Trophoblast cell (in vitro differentiated cells and primary cell): ENCODE results near the gene TMEM25. TPM values are rescaled to one million over a fixed set of nuclear protein-coding genes. Genes with fewer than 3 reads are reported as not detected.
"Not testable (repeated sequence)": the region's sequence is repeated elsewhere in the genome, so short reads cannot be mapped to it uniquely, and the experiment has no call there.

Experiments used
- DNase-seq, 2 donors: peaks; one replicate each; pipeline ENCODE4 v3.0.0-alpha.2; 2016
- H2AFZ ChIP-seq: 2 replicates; pipeline ENCODE4 v1.6.1; 2013; ENCODE audit warnings: low read length, moderate library complexity, mild to moderate bottlenecking; ENCODE audit not compliant: insufficient read depth, poor library complexity
- H2AK5ac ChIP-seq: 2 replicates; pipeline ENCODE4 v1.6.1; 2013; ENCODE audit warnings: mild to moderate bottlenecking, low read length
- H2BK120ac ChIP-seq: 2 replicates; pipeline ENCODE4 v1.6.1; 2013; ENCODE audit warnings: low read length, mild to moderate bottlenecking, moderate library complexity; ENCODE audit not compliant: insufficient read depth, poor library complexity
- H2BK12ac ChIP-seq: 2 replicates; pipeline ENCODE4 v1.6.1; 2013; ENCODE audit warnings: mild to moderate bottlenecking, low read length, moderate library complexity
- H2BK5ac ChIP-seq: 2 replicates; pipeline ENCODE4 v1.6.1; 2013; ENCODE audit warnings: low read length, low read depth, moderate library complexity, mild to moderate bottlenecking; ENCODE audit not compliant: poor library complexity
- H3K14ac ChIP-seq: 2 replicates; pipeline ENCODE4 v1.6.1; 2013; ENCODE audit warnings: mild to moderate bottlenecking, low read length
- H3K18ac ChIP-seq: 2 replicates; pipeline ENCODE4 v1.6.1; 2013; ENCODE audit warnings: mild to moderate bottlenecking, low read length
- H3K23ac ChIP-seq: 2 replicates; pipeline ENCODE4 v1.6.1; 2013; ENCODE audit warnings: low read length
- H3K27ac ChIP-seq: 2 replicates; pipeline ENCODE4 v1.5.1; 2013; ENCODE audit warnings: low read depth, mild to moderate bottlenecking, inconsistent platforms, low read length, moderate library complexity
- H3K27me3 ChIP-seq: 2 replicates; pipeline ENCODE4 v1.6.1; 2013; ENCODE audit warnings: inconsistent platforms, mild to moderate bottlenecking, low read length, moderate library complexity; ENCODE audit not compliant: insufficient read depth
- H3K36me3 ChIP-seq, 2 experiments: 1 replicate in 1 of 2; 2 replicates in 1 of 2; pipeline ENCODE4 v1.6.1; 2013; ENCODE audit warnings: low read length in 2 of 2, mild to moderate bottlenecking in 2 of 2, moderate library complexity in 1 of 2; ENCODE audit not compliant: insufficient read depth in 2 of 2, control insufficient read depth in 1 of 2
- H3K4ac ChIP-seq: 2 replicates; pipeline ENCODE4 v1.6.1; 2013; ENCODE audit warnings: low read depth, mild to moderate bottlenecking, low read length, moderate library complexity
- H3K4me1 ChIP-seq, 2 experiments: 1 replicate in 1 of 2; 2 replicates in 1 of 2; pipeline ENCODE4 v1.6.1; 2013; ENCODE audit warnings: low read length in 2 of 2, mild to moderate bottlenecking in 2 of 2, moderate library complexity in 1 of 2; ENCODE audit not compliant: insufficient read depth in 2 of 2, control insufficient read depth in 1 of 2
- H3K4me2 ChIP-seq: 2 replicates; pipeline ENCODE4 v1.6.1; 2013; ENCODE audit warnings: inconsistent platforms, mild to moderate bottlenecking, low read length, moderate library complexity
- H3K4me3 ChIP-seq: 2 replicates; pipeline ENCODE4 v1.5.1; 2013; ENCODE audit warnings: mild to moderate bottlenecking, low read depth, low read length, inconsistent platforms
- H3K79me1 ChIP-seq: one replicate; pipeline ENCODE4 v1.6.1; 2013; ENCODE audit warnings: low read length
- H3K79me2 ChIP-seq: 2 replicates; pipeline ENCODE4 v1.6.1; 2013; ENCODE audit warnings: low read length, mild to moderate bottlenecking; ENCODE audit not compliant: control insufficient read depth, insufficient read depth, poor library complexity
- H3K9ac ChIP-seq: 2 replicates; pipeline ENCODE4 v1.6.1; 2013; ENCODE audit warnings: mild to moderate bottlenecking, low read length
- H3K9me3 ChIP-seq: 2 replicates; pipeline ENCODE4 v1.6.1; 2013; ENCODE audit warnings: low read depth, mild to moderate bottlenecking, control low read depth, inconsistent platforms, low read length; ENCODE audit not compliant: insufficient read depth
- H4K12ac ChIP-seq: 2 replicates; pipeline ENCODE4 v1.6.1; 2013; ENCODE audit warnings: low read depth, mild to moderate bottlenecking, low read length, moderate library complexity
- H4K8ac ChIP-seq: 2 replicates; pipeline ENCODE4 v1.6.1; 2013; ENCODE audit warnings: low read depth, mild to moderate bottlenecking, low read length, moderate library complexity
- H4K91ac ChIP-seq: one replicate; pipeline ENCODE4 v1.6.1; 2013; ENCODE audit warnings: low read depth, mild to moderate bottlenecking, low read length, moderate library complexity
- WGBS: extraction: QIAGEN DNeasy Blood & Tissue Kit; methylation state at CpG from one replicate; pipeline ENCODE4 v1.1.7; 2013; ENCODE audit warnings: missing lambda C conversion rate; ENCODE audit not compliant: insufficient read length, insufficient coverage; ENCODE audit errors: extremely low coverage; 5-methylcytosine and 5-hydroxymethylcytosine counted together
- polyA plus RNA-seq: library from polyadenylated mRNA; stranded (reverse); fragments of 200-250 nt; gene quantifications from 2 replicates; pipeline ENCODE4 v1.2.3, GENCODE V29; 2013

TMEM25 gene
- 17.2 and 17.8 TPM in 2 replicates for polyA plus RNA-seq

DNA sequence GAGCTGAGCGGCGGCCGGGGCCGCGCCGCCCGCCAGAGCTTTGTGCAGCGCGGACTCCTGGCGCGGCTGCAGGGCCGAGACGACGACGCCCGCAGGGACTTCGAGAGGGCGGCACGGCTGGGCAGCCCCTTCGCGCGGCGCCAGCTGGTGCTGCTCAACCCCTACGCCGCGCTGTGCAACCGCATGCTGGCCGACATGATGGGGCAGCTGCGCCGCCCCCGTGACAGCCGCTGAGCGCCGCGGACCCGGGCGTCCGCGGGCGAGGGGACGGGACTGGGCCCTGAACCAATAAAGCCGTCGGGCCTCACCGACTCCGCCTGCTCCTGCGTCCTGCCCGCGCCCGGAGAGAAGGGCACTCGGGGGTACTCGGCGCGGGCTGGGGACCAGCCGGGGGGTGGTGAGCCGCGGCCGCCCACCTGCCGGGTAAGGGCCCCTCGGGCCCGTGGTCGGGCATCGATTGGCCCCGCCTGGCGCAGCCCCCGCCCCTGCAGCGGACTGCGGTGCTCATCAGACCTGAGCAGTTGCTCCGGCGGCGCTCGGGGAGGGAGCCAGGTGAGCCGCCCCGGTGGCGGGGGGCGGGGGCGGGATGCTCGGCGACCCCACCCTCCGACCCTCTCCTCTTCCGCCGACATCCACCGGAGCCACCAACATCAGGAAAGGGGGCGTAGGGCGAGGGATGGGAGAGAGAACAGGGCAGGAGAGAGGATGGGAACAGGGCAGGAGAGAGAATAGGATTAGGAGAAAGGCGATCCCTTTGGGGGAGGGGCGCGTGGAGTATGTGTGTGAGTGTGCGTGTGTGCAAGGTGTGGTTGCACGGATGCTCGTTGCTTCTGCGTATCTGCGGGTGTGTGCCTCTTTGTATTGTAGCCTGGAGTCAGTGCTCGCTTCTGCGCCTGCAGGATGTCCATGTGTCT, at the start of gene TMEM25:
Gene TMEM25 (plus strand): TSS at position 510 of the 914 bp plus-strand sequence. CDS start 610 bp downstream, outside the sequence.
- whole genome bisulfite sequencing: no CpG with 5 or more reads among the region's 94 CpGs
- Histone ChIP-seq H3K27ac (peak within 1 kb of the TSS; percentile 38), H3K4me3 (peak within 1 kb of the TSS; percentile 81), H2AK5ac (peak within 1 kb of the TSS; percentile 64), H3K14ac (peak within 1 kb of the TSS; percentile 79), H2AFZ (peak within 1 kb of the TSS; percentile 98), H3K79me2 (peaks cover 9% of the 10 kb centered on the region), H3K27me3 (no peaks in the 10 kb centered on the region), H3K36me3 (peaks cover 19 to 22% of the 10 kb centered on the region in 2 experiments), H3K18ac (peak within 1 kb of the TSS; percentile 52), H4K91ac (peak within 1 kb of the TSS; percentile 64), H2BK12ac (peak within 1 kb of the TSS; percentile 42), H3K79me1 (peaks cover 14% of the 10 kb centered on the region), H4K8ac (peak within 1 kb of the TSS; percentile 89), H4K12ac (peak within 1 kb of the TSS; percentile 79), H3K4me1 (peaks cover 10 to 15% of the 10 kb centered on the region in 2 experiments), H3K9me3 (no peaks in the 10 kb centered on the region), H3K4ac (peak within 1 kb of the TSS; percentile 64), H3K4me2 (peak within 1 kb of the TSS; percentile 66), H2BK120ac (peak within 1 kb of the TSS; percentile 57), H2BK5ac (peak within 1 kb of the TSS; percentile 38), H3K9ac (peak within 1 kb of the TSS; percentile 55), H3K23ac (no peak within 1 kb of the TSS)
- DNase-seq: peak; percentile 54 to 65

DNA sequence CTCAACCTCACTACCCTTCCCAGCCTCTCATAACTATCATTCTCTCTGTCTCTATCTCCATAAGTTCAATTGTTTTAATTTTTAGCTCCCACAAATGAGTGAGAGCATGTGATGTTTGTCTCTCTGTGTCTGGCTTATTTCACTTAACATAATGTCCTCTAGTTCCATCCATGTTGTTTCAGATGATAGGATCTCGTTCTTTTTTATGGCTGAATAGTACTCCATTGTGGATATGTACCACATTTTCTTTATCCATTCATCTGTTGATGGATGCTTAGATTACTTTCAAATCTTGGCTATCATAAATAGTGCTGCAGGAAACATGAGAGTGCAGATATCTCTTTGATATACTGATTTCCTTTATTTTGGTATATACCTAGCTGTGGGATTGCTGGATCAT, 49.8 kb upstream of the TMEM25 start:
- H3K23ac ChIP-seq, H4K8ac ChIP-seq, H2BK120ac ChIP-seq, H3K9me3 ChIP-seq, DNase-seq, H4K91ac ChIP-seq, H2BK12ac ChIP-seq, H4K12ac ChIP-seq, H3K27me3 ChIP-seq, H2BK5ac ChIP-seq, H3K4me3 ChIP-seq, H3K79me2 ChIP-seq, H3K4me2 ChIP-seq, H3K4ac ChIP-seq, H3K14ac ChIP-seq, H3K79me1 ChIP-seq, H2AK5ac ChIP-seq, H3K27ac ChIP-seq, H3K9ac ChIP-seq, H2AFZ ChIP-seq, H3K18ac ChIP-seq, H3K4me1 ChIP-seq: not testable (repeated sequence)
- H3K36me3 ChIP-seq: peaks cover 25 to 40% of the 10 kb centered on the region in 2 experiments
- no CpG with 5 or more reads among the region's 1 CpG for WGBS

DNA sequence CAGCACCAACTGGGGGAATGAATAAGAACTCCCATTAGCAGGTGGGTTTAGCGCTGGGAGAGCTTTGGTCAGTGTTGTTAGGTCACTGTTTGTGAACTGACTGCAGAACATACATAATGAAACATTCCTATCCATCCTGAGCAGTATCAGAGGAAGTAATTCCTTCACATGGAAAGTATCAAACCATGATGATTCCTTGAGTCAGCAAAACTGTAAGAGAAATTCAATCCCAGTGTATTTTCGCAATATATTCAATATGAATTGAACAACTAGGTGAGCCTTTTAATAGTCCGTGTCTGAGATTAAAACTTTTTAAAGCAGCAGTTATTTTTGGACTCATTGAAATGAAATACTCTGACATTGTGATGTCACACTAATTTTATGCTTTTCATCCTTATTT, 46.6 kb upstream of the TMEM25 start:
- no peak overlapping the region for H2BK12ac ChIP-seq

DNA sequence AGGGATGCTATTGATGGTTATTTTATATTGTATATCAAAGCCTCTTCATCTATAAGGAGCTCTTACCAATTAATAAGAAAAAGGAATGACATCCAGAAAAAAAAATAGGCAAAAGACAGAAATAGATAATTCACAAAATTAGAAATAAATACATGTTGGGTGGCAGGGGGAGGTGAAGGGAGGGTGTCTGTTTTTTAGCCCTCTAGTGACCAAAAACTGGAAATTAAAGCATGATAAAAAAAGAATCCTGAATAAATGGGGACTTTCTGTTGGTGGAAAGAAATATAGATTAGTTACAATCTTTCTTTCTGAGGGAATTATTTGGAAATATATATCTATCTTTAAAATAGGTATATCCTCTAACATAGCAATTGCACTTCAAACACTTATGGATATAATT, 45.7 kb upstream of the TMEM25 start:
- Histone ChIP-seq H4K91ac (no peak overlapping the region), H3K4me3 (no peak overlapping the region), H3K36me3 (peaks cover 25 to 38% of the 10 kb centered on the region in 2 experiments), H2BK5ac (no peak overlapping the region), H3K9ac (no peak overlapping the region), H3K14ac (no peak overlapping the region), H3K4ac (no peak overlapping the region), H2BK120ac (no peak overlapping the region), H4K12ac (no peak overlapping the region), H2AK5ac (no peak overlapping the region), H2BK12ac (no peak overlapping the region), H3K27me3 (no peaks in the 10 kb centered on the region), H3K18ac (no peak overlapping the region), H4K8ac (no peak overlapping the region), H3K9me3 (no peaks in the 10 kb centered on the region), H3K23ac (no peak overlapping the region), H3K4me1 (no peaks in the 10 kb centered on the region), H3K4me2 (no peak overlapping the region), H3K27ac (no peak overlapping the region), H3K79me1 (no peaks in the 10 kb centered on the region), H2AFZ (no peak overlapping the region), H3K79me2 (no peaks in the 10 kb centered on the region)
- no peak for DNase-seq

More for the DNA sequence above, 46.6 kb upstream of the TMEM25 start:
- Histone ChIP-seq H3K27me3 (no peaks in the 10 kb centered on the region), H2BK5ac (no peak overlapping the region), H3K27ac (no peak overlapping the region), H3K9ac (no peak overlapping the region), H4K12ac (no peak overlapping the region), H3K79me1 (no peaks in the 10 kb centered on the region), H3K9me3 (no peaks in the 10 kb centered on the region), H3K4me3 (no peak overlapping the region), H3K23ac (no peak overlapping the region), H3K14ac (no peak overlapping the region), H2BK120ac (no peak overlapping the region), H3K36me3 (peaks cover 23 to 33% of the 10 kb centered on the region in 2 experiments), H3K4me2 (no peak overlapping the region), H3K18ac (no peak overlapping the region), H3K4me1 (no peaks in the 10 kb centered on the region), H4K8ac (no peak overlapping the region), H3K4ac (no peak overlapping the region), H4K91ac (no peak overlapping the region), H2AK5ac (no peak overlapping the region), H3K79me2 (no peaks in the 10 kb centered on the region), H2AFZ (no peak overlapping the region)
- no CpG with 5 or more reads among the region's 3 CpGs for WGBS
- DNase-seq: no peak
